Measurements from ENCODE around the gene APOO. TPM values are rescaled to one million over a fixed set of nuclear protein-coding genes. Genes with fewer than 3 reads are reported as not detected.

Gene APOO
- polyA plus RNA-seq, 2 of the 4 experiments (the other 2 are of a cell fraction) = 33.5 to 59.4 TPM

DNA sequence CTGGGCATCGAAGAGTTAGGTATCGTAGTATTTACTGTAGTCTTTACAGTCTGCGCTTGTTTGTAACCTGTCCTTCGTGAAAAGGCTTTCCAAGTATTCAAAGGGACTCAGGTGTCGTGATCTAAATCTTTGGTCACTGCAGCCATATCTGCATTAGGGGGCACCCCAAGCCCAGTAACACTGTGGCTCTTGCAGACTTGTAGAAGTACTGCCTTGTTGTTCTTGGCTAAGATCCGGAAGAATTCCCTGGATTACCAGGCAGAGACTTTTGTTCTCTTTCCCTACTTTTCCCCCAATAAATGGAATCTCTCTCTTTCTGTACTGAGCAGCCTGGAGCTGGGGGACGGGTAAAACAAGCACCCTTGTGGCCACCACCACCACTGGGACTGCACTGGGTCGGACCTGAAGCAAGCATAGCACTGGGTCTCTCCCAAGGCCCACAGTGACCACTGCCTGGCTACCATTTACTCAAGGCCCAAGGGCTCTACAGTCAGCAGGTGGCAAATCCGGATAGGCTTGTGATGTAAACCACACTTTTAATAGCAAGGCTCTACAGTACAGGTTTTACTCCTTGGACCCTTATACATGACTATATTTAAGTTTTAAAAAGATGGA lies 12.1 kb upstream of the APOO start:
- ATAC-seq (peak in 1 of 2 experiments; percentile 51; a peak in 3 of 6 replicates), FAIRE-seq (no peak), DNase-seq (ENCODE audit: low read depth in 1 of 2, low spot score in 1 of 2) (no peak)
- Histone ChIP-seq H3K4me3 (no peak overlapping the region), H3K4me2 (no peak overlapping the region), H3K9me3 (no peaks in the 10 kb centered on the region), H3K27ac (no peak overlapping the region), H3K4me1 (no peaks in the 10 kb centered on the region)
- CTCF ChIA-PET = no interaction called here
- WGBS (ENCODE audit: missing lambda C conversion rate) = 74% methylated on average over 9 of the region's 9 CpGs
- TF ChIP-seq BHLHE40 (IDR thresholded peaks at IDR 0.05; ENCODE audit: low read depth, low read length) (no peak), RAD21 (conservative IDR thresholded peaks at IDR 0.05 in 1 of 2, IDR thresholded peaks at IDR 0.05 in 1 of 2) (peak in 1 of 2 experiments; percentile 56; a peak in 3 of 5 replicates)
- POLR2A ChIA-PET = interaction anchor here (1.2 kb wide), 1 partner anchor 106 kb away, joined by 3 read pairs; no protein-coding TSS in a partner anchor

DNA sequence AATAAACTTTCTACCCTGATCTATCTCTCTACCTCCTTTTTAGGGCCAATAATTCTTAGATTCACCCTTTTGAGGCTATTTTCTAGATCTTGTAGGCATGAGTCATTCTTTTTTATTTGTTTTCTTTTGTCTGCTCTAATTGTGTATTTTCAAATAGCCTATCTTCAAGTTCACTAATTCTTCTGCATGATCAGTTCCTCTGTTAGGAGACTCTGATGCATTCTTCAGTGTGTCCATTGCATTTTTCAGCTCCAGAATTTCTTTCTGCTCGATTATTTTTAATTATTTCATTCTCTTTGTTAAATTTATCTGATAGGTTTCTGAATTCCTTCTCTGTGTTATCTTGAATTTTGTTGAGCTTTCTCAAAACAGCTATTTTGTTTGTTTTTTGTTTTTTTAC lies 11.4 kb upstream of the APOO start:
- CTCF ChIA-PET = no interaction called here
- no peak overlapping the region for H3K4me2 ChIP-seq
- H3K4me3 ChIP-seq = no peak overlapping the region
- TF ChIP-seq FOSB (CRISPR knock-in tag; IDR thresholded peaks at IDR 0.05) = no peak
- H3K9me3 ChIP-seq = no peaks in the 10 kb centered on the region
- FAIRE-seq = no peak
- H3K27ac ChIP-seq = no peak overlapping the region
- no peak for DNase-seq (ENCODE audit: low read depth in 1 of 2, low spot score in 1 of 2)
- POLR2A ChIA-PET = interaction anchor here (1.2 kb wide), 1 partner anchor 106 kb away, joined by 3 read pairs; no protein-coding TSS in a partner anchor
- 0% methylated on average over 1 of the region's 1 CpG for WGBS (ENCODE audit: missing lambda C conversion rate)
- ATAC-seq = no peak
- no peaks in the 10 kb centered on the region for H3K4me1 ChIP-seq

DNA sequence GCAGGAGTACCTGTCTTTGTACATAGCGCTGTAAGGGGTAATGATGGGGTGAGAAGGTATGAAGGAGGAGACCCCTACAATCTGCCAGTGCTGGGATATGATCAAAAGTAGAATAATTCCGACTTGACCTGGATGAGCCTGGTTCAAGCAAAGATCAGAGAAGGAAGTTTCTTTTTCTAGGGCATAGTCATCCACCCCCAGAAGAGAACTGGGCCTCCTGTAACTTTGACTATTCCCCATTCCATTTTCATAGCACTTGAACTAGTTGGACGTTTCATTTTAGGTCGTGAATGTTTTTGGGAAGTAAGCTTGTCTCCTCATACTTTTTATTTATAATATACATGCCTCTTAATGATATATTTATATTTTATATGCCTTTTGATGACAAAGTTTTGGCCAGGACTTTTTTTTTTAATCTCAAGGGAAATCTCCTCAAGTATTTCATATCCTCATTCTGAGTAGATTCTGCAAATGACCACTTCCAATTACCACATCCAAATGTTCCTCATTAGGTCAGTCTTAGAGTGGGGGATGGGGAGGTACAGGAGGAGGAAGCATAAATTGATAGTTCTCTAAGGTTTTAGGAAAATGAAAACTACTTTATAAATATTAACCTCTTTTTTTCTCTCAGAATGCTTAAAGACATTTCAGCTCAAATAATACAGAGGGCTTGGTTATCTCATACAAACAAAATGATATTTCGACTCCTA lies 3.5 kb upstream of the APOO start:
- WGBS (ENCODE audit: missing lambda C conversion rate) = 73% methylated on average over 5 of the region's 5 CpGs
- POLR2A ChIA-PET = interaction anchor here (0.6 kb wide), 1 partner anchor 129 kb away, joined by 3 read pairs; the partner anchor contains the start of gene SAT1
- DNase-seq (ENCODE audit: low read depth in 1 of 2, low spot score in 1 of 2) (no peak), ATAC-seq (no peak), FAIRE-seq (no peak)
- no peak overlapping the region for H3K4me3 ChIP-seq
- CTCF ChIA-PET = interaction anchor here (1.0 kb wide), 1 partner anchor 143 kb away, joined by 4 read pairs; the partner anchor contains the start of gene EIF2S3
- no peak overlapping the region for H3K4me2 ChIP-seq
- H3K9me3 ChIP-seq = no peaks in the 10 kb centered on the region
- H3K27ac ChIP-seq = no peak overlapping the region
- TF ChIP-seq JUN (IDR thresholded peaks at IDR 0.05) (no peak), FOSL2 (IDR thresholded peaks at IDR 0.05) (no peak), FOSL2 (CRISPR knock-in tag; IDR thresholded peaks at IDR 0.05) (no peak), MYC (IDR thresholded peaks at IDR 0.05; ENCODE audit: borderline replicate concordance, low read length) (no peak), TFCP2L1 (CRISPR knock-in tag; IDR thresholded peaks at IDR 0.05) (no peak), ZSCAN20 (CRISPR knock-in tag; IDR thresholded peaks at IDR 0.05) (no peak), RAD21 (conservative IDR thresholded peaks at IDR 0.05 in 1 of 2, IDR thresholded peaks at IDR 0.05 in 1 of 2) (no peak), PHF8 (IDR thresholded peaks at IDR 0.05; ENCODE audit: borderline replicate concordance, low read depth) (no peak), EHF (CRISPR knock-in tag; IDR thresholded peaks at IDR 0.05) (no peak), NR3C1 (IDR thresholded peaks at IDR 0.05) (no peak), HOXB13 (CRISPR knock-in tag; IDR thresholded peaks at IDR 0.05; ENCODE audit: low read depth) (no peak), RFX5 (IDR thresholded peaks at IDR 0.05) (no peak), ZFP36 (IDR thresholded peaks at IDR 0.05; ENCODE audit: borderline replicate concordance, partially characterized antibody) (no peak), HDAC2 (IDR thresholded peaks at IDR 0.05) (no peak), CHD2 (IDR thresholded peaks at IDR 0.05; ENCODE audit: low read length, partially characterized antibody) (no peak), EP300 (IDR thresholded peaks at IDR 0.05) (no peak), SREBF2 (IDR thresholded peaks at IDR 0.05) (no peak), NFE2L2 (conservative IDR thresholded peaks at IDR 0.05; ENCODE audit: low read length) (no peak)
- TF ChIP-seq, protein P1, sequence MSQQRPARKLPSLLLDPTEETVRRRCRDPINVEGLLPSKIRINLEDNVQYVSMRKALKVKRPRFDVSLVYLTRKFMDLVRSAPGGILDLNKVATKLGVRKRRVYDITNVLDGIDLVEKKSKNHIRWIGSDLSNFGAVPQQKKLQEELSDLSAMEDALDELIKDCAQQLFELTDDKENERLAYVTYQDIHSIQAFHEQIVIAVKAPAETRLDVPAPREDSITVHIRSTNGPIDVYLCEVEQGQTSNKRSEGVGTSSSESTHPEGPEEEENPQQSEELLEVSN (IDR thresholded peaks at IDR 0.05; ENCODE audit: borderline replicate concordance, low read depth) = no peak
- TF ChIP-seq, protein P2, sequence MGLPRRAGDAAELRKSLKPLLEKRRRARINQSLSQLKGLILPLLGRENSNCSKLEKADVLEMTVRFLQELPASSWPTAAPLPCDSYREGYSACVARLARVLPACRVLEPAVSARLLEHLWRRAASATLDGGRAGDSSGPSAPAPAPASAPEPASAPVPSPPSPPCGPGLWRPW (IDR thresholded peaks at IDR 0.05) = no peak
- TF ChIP-seq, protein P3, sequence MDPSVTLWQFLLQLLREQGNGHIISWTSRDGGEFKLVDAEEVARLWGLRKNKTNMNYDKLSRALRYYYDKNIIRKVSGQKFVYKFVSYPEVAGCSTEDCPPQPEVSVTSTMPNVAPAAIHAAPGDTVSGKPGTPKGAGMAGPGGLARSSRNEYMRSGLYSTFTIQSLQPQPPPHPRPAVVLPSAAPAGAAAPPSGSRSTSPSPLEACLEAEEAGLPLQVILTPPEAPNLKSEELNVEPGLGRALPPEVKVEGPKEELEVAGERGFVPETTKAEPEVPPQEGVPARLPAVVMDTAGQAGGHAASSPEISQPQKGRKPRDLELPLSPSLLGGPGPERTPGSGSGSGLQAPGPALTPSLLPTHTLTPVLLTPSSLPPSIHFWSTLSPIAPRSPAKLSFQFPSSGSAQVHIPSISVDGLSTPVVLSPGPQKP (IDR thresholded peaks at IDR 0.05; ENCODE audit: low read depth, low read length) = no peak
- peaks cover 5% of the 10 kb centered on the region; the same call in 2 of the 3 replicates for H3K4me1 ChIP-seq
